ENCODE data around the gene PAXIP1. TPM values are rescaled to one million over a fixed set of nuclear protein-coding genes. Genes with fewer than 3 reads are reported as not detected.
A peak's percentile ranks its signal among the peaks of the same experiment; 100 is the strongest.

PAXIP1 gene
- total RNA-seq, 2 experiments from 2014 or later = 29.0 to 32.0 TPM

GRCh38 chr7:154911411-154911810 lies 91.5 kb downstream of the PAXIP1 start:
- peaks cover 11% of the 10 kb centered on the region for H3K4me1 Mint-ChIP-seq
- ATAC-seq (ENCODE audit: low read depth) (no peak), DNase-seq (no peak)
- H3K4me3 Mint-ChIP-seq = no peak overlapping the region
- peaks cover 2% of the 10 kb centered on the region for H3K36me3 Mint-ChIP-seq
- peaks cover 5% of the 10 kb centered on the region for H3K9me3 Mint-ChIP-seq
- POLR2A ChIA-PET = no interaction called here
- H3K27me3 Mint-ChIP-seq = peaks cover 13% of the 10 kb centered on the region
- no peak overlapping the region for H3K27ac Mint-ChIP-seq

GRCh38 chr7:154910977-154911376 lies 91.9 kb downstream of the PAXIP1 start:
- ATAC-seq (ENCODE audit: low read depth) = no peak
- Mint-ChIP-seq H3K36me3 (peaks cover 2% of the 10 kb centered on the region), H3K4me1 (peaks cover 11% of the 10 kb centered on the region), H3K27me3 (peaks cover 13% of the 10 kb centered on the region), H3K9me3 (peaks cover 5% of the 10 kb centered on the region), H3K4me3 (no peak overlapping the region), H3K27ac (no peak overlapping the region)
- POLR2A ChIA-PET = no interaction called here
- DNase-seq = no peak

- Mint-ChIP-seq H3K4me3 (no peak overlapping the region), H3K36me3 (peaks cover 2% of the 10 kb centered on the region), H3K27ac (no peak overlapping the region), H3K4me1 (peaks cover 11% of the 10 kb centered on the region), H3K27me3 (peaks cover 10% of the 10 kb centered on the region), H3K9me3 (peaks cover 5% of the 10 kb centered on the region)
- no peak for DNase-seq
- no peak for ATAC-seq (ENCODE audit: low read depth)
- POLR2A ChIA-PET = no interaction called here
Measured at GRCh38 chr7:154910125-154910524, 92.8 kb downstream of the PAXIP1 start.

GRCh38 chr7:154909241-154910105 lies 93.5 kb downstream of the PAXIP1 start:
- Mint-ChIP-seq H3K4me1 (peaks cover 9% of the 10 kb centered on the region), H3K9me3 (peaks cover 5% of the 10 kb centered on the region), H3K4me3 (no peak overlapping the region), H3K36me3 (peaks cover 2% of the 10 kb centered on the region), H3K27me3 (peaks cover 7% of the 10 kb centered on the region), H3K27ac (no peak overlapping the region)
- ATAC-seq (ENCODE audit: low read depth) (no peak), DNase-seq (no peak)
- POLR2A ChIA-PET = no interaction called here

- peaks cover 2% of the 10 kb centered on the region for H3K36me3 Mint-ChIP-seq
- peaks cover 5% of the 10 kb centered on the region for H3K9me3 Mint-ChIP-seq
- H3K27ac Mint-ChIP-seq = peak overlapping the region; percentile 83
- POLR2A ChIA-PET = no interaction called here
- ATAC-seq (ENCODE audit: low read depth) (no peak), DNase-seq (no peak)
- peaks cover 5% of the 10 kb centered on the region for H3K4me1 Mint-ChIP-seq
- peak overlapping the region; percentile 51 for H3K4me3 Mint-ChIP-seq
- H3K27me3 Mint-ChIP-seq = peaks cover 2% of the 10 kb centered on the region
Measured at GRCh38 chr7:154907651-154908620, 95.0 kb downstream of the PAXIP1 start.

- peaks cover 5% of the 10 kb centered on the region for H3K9me3 Mint-ChIP-seq
- ATAC-seq (ENCODE audit: low read depth) = no peak
Measured at GRCh38 chr7:154906736-154907355, 96.1 kb downstream of the PAXIP1 start.

GRCh38 chr7:154906201-154906600 lies 96.7 kb downstream of the PAXIP1 start:
- no peak for DNase-seq
- no peak for ATAC-seq (ENCODE audit: low read depth)
- Mint-ChIP-seq H3K4me1 (peaks cover 5% of the 10 kb centered on the region), H3K36me3 (peaks cover under 1% of the 10 kb centered on the region), H3K27me3 (peaks cover 2% of the 10 kb centered on the region), H3K9me3 (peaks cover 4% of the 10 kb centered on the region), H3K27ac (no peak overlapping the region), H3K4me3 (no peak overlapping the region)
- POLR2A ChIA-PET = no interaction called here

More at GRCh38 chr7:154906736-154907355, 96.1 kb downstream of the PAXIP1 start:
- Mint-ChIP-seq H3K36me3 (peaks cover 2% of the 10 kb centered on the region), H3K27me3 (peaks cover 2% of the 10 kb centered on the region), H3K4me3 (no peak overlapping the region), H3K27ac (no peak overlapping the region), H3K4me1 (peaks cover 5% of the 10 kb centered on the region)
- no peak for DNase-seq
- POLR2A ChIA-PET = no interaction called here

- no peak overlapping the region for H3K27ac Mint-ChIP-seq
- no peak overlapping the region for H3K4me3 Mint-ChIP-seq
- POLR2A ChIA-PET = no interaction called here
- no peaks in the 10 kb centered on the region for H3K36me3 Mint-ChIP-seq
- no peaks in the 10 kb centered on the region for H3K9me3 Mint-ChIP-seq
- ATAC-seq (ENCODE audit: low read depth) = no peak
- no peaks in the 10 kb centered on the region for H3K27me3 Mint-ChIP-seq
- DNase-seq = no peak
- H3K4me1 Mint-ChIP-seq = peaks cover 5% of the 10 kb centered on the region
Measured at GRCh38 chr7:154905615-154906014, 97.3 kb downstream of the PAXIP1 start.

GRCh38 chr7:154905146-154905545 lies 97.8 kb downstream of the PAXIP1 start:
- Mint-ChIP-seq H3K27ac (no peak overlapping the region), H3K4me1 (peaks cover 5% of the 10 kb centered on the region), H3K36me3 (no peaks in the 10 kb centered on the region), H3K27me3 (no peaks in the 10 kb centered on the region), H3K9me3 (no peaks in the 10 kb centered on the region), H3K4me3 (no peak overlapping the region)
- POLR2A ChIA-PET = no interaction called here
- DNase-seq (no peak), ATAC-seq (ENCODE audit: low read depth) (no peak)

GRCh38 chr7:154903083-154903731 lies 99.7 kb downstream of the PAXIP1 start:
- ATAC-seq (ENCODE audit: low read depth) (no peak), DNase-seq (no peak)
- Mint-ChIP-seq H3K4me1 (peaks cover 2% of the 10 kb centered on the region), H3K36me3 (no peaks in the 10 kb centered on the region), H3K27me3 (no peaks in the 10 kb centered on the region), H3K9me3 (no peaks in the 10 kb centered on the region), H3K4me3 (no peak overlapping the region), H3K27ac (no peak overlapping the region)
- POLR2A ChIA-PET = no interaction called here

DNA sequence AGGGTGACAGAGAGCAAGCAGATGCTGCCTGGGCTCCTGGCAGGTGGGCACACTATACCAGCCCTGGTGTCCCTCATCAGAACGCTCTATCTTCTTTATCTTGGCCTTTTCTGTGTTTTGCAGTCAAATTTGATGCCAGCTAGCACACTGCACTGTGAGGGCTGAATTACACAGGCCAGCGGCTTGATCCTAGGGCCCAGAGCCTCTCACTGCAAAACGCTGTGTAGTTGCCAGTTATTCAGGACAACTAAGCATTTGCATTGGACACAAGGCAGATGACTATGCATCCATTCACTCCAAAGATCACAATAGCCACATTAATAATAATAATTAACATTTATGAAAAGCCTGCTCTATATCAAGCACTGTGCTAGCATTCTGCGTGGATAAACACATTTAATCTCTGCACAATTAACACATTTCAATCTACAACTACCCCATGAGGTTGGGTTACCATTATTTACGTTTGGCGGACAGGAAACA lies 100.3 kb downstream of the PAXIP1 start:
- POLR2A ChIA-PET = no interaction called here
- Mint-ChIP-seq H3K9me3 (no peaks in the 10 kb centered on the region), H3K36me3 (no peaks in the 10 kb centered on the region), H3K27me3 (no peaks in the 10 kb centered on the region), H3K4me3 (no peak overlapping the region), H3K27ac (no peak overlapping the region), H3K4me1 (no peaks in the 10 kb centered on the region)
- ATAC-seq (ENCODE audit: low read depth) = no peak
- DNase-seq = no peak

- H3K36me3 Mint-ChIP-seq = no peaks in the 10 kb centered on the region
- H3K9me3 Mint-ChIP-seq = no peaks in the 10 kb centered on the region
- H3K27ac Mint-ChIP-seq = no peak overlapping the region
- POLR2A ChIA-PET = no interaction called here
- no peaks in the 10 kb centered on the region for H3K27me3 Mint-ChIP-seq
- ATAC-seq (ENCODE audit: low read depth) (no peak), DNase-seq (no peak)
- H3K4me1 Mint-ChIP-seq = no peaks in the 10 kb centered on the region
- no peak overlapping the region for H3K4me3 Mint-ChIP-seq
Measured at GRCh38 chr7:154899862-154900261, 103.1 kb downstream of the PAXIP1 start.
